ENCODE data around the gene PRDM10.
A peak's percentile ranks its signal among the peaks of the same experiment; 100 is the strongest.

Gene PRDM10, protein sequence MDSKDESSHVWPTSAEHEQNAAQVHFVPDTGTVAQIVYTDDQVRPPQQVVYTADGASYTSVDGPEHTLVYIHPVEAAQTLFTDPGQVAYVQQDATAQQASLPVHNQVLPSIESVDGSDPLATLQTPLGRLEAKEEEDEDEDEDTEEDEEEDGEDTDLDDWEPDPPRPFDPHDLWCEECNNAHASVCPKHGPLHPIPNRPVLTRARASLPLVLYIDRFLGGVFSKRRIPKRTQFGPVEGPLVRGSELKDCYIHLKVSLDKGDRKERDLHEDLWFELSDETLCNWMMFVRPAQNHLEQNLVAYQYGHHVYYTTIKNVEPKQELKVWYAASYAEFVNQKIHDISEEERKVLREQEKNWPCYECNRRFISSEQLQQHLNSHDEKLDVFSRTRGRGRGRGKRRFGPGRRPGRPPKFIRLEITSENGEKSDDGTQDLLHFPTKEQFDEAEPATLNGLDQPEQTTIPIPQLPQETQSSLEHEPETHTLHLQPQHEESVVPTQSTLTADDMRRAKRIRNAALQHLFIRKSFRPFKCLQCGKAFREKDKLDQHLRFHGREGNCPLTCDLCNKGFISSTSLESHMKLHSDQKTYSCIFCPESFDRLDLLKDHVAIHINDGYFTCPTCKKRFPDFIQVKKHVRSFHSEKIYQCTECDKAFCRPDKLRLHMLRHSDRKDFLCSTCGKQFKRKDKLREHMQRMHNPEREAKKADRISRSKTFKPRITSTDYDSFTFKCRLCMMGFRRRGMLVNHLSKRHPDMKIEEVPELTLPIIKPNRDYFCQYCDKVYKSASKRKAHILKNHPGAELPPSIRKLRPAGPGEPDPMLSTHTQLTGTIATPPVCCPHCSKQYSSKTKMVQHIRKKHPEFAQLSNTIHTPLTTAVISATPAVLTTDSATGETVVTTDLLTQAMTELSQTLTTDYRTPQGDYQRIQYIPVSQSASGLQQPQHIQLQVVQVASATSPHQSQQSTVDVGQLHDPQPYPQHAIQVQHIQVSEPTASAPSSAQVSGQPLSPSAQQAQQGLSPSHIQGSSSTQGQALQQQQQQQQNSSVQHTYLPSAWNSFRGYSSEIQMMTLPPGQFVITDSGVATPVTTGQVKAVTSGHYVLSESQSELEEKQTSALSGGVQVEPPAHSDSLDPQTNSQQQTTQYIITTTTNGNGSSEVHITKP

DNA sequence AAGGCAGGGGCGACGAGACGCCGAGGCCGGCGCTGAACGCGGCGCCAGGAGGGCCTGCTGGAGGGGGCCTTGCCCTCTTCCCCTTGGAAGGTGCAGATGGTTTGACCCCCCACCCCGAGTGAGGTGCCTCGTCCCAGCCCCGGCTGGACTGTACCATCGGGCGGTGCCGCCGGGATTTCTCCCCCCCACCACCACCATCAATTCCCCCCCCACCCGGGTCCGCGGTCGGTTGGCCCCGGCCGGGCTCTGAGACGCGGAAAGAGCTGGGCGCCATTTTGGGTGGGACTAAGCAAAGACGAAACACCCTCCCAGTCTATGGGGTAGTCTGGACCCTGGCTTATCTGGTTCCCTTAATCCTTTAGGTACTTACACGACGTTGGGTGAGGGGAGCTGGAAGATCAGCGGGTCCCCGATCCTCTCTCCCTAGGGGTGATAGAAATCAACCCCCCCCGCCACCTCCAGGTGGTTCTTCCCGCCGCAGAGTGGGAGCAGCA lies at the start of gene PRDM10:
Gene PRDM10, minus strand, starts transcription at position 484 of the 494 bp plus-strand sequence. CDS start 41,871 bp downstream, outside the sequence.
- peak; percentile 85 to 98 (median 91) for DNase-seq
- intact Hi-C loops (cut with DNase I), result loop anchor here (1.0 to 10.0 kb wide), 5 partner anchors 67 to 310 kb away; partner anchors contain the start of genes APLP2, NFRKB and ZBTB44

DNA sequence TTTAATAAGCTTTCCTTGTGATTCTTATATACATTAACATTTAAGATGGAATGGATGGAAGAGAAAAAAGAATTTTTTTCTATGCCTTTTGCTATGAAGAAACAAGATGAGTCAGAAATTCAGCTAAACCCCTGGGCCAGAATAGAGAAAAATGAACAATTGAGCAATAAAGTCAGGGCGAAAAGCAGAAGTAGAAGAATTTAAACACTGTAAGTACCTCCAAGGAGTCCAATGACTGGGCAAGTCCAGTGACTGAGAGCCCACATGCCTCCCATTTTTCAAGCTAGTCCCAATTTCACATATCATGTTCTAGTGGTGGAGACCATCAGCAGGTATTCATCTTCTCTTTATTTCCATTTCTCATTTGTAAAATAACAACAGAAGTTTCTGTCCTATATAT lies 48.4 kb upstream of the PRDM10 start:
- intact Hi-C loops (cut with DNase I), result no loop called here
- DNase-seq, result no peak

DNA sequence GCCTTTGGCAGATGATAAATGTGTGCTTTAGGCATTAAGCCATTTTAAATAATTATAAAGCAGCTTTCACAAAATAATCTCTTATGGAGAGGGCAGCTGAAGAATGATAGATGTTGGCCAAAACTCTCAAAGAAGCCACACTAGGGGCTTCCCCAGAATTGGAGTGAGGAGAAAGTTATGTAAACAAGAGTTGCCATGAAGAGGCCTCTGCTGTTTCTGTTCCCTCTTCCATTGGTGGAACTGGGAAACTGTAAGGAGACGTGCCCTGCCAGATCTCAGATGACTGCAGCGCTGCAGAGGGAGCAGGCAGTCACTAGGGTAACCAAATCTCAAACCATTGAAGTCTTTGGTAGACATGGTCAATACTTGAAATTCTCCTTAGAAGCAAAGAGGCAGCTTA lies 47.6 kb upstream of the PRDM10 start:
- DNase-seq, result no peak

DNA sequence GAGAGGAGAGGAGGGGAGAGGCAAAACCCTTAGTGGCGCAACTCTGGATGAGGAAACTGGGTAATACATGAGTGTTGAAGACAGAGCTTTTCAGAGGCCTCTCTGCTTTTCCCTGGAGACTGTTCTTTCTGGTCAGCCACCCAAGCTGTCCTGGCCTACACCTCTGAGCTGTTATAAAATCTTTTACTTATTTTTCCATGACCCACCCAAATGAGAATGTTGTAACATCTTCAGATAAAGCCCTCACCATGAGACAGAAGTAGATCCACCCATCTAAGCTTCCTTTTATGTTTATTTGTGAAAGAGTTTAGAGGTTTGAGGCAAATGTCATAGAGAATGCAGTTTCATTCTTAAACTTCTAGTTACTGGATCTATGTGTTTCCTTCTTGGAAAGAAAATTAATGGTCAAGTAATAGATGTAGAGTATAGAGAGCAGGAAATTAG lies 46.7 kb upstream of the PRDM10 start:
- no peak for DNase-seq
- intact Hi-C loops (cut with DNase I), result no loop called here

More for the DNA sequence above, 47.6 kb upstream of the PRDM10 start:
- intact Hi-C loops (cut with DNase I), result no loop called here

DNA sequence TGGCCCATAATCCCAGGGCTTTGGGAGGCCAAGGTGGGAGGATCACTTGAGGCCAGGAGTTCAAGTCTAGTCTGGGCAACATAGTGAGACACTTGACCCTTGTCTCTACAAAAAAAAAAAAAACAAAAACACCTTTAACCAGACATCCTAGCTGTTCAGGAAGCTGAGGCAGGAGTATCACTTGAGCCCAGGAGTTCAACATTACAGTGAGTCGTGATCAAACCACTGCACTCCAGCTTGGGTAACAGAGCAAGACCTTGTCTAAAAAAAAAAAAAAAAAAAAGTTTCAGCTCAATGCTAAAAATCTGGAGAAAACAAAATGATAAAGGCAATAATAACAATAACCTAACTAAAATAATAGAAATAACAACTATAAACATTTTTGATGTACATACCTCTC lies 44.5 kb upstream of the PRDM10 start:
- DNase-seq, result no peak
- intact Hi-C loops (cut with DNase I), result no loop called here

DNA sequence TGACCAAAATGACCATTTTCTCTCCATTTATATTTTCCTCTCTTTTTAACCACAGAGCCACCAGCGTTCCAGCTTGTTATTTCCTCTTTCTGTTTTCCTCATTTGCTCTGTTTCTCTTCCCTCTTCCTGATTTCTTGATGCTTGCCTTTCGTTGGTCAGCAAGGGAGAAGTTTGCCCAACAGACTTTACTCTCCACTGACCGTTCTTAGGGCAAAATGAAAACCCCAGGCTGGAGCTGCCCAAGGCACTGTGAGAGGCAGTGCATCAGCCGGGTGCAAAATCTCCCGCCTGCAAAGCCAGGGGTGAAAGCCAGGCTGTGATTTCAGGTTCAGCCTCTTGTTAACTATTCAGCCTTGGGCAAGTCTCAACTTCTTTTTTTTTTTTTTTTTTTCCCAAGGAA lies 40.9 kb upstream of the PRDM10 start:
- DNase-seq, result no peak

DNA sequence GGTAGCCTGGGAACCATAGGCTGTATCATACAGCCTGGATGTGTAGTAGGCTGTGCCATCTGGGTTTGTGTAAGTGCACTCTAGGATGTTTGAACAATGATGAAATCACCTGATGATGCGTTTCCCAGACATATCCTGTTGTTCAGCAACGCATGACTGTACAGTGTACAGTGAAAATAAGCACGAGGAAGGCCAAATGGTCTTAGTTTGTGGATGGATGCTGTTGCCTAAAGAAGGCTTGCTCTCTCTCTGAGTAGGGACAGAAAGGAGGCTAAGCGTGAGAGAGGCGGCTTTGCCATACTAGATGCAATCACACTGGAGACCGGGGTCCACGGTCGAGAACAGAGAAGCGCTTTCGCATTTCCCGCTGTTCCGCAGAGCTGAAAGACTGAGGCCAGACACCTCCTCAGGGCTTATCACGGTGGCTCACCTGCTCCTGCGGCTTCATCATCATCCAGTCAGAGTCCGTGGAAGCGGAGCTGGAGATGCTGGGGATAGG lies 39.5 kb upstream of the PRDM10 start:
- DNase-seq, result no peak
- intact Hi-C loops (cut with DNase I), result no loop called here

More for the DNA sequence above, 40.9 kb upstream of the PRDM10 start:
- intact Hi-C loops (cut with DNase I), result no loop called here

DNA sequence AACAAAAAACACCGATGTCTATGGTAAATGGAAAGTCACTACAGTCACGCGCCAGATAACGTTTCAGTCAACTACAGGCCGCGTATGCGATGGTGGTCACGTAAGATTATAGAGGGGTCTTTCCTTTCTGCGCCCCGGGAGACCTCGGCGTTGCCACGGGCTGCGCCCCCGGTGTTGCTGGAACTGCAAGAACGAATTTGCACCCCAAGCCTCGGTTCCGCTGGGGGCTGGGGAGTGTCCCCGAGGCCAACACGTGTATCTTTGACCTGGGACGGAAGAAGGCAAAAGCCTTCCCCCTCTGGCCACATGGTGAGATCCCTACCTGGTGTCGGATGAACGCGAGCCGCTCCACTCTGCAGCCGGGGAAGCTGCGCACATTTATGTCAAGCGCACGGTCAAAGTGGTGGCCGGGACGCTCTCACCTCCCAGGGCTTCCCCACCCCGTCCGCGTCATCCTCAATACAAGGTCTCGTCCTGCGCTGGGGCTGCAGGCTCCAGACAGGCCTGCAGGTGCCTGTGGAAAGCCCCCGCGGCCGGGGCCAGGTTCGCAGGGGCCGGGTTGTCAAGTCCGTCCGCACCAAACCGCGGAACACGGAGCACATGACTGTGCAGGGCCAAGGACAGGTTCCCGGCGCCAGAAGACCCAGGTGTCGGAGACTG lies 37.8 kb upstream of the PRDM10 start:
- intact Hi-C loops (cut with DNase I), result no loop called here
- DNase-seq, result peak in 1 of 10 donors; percentile 84

DNA sequence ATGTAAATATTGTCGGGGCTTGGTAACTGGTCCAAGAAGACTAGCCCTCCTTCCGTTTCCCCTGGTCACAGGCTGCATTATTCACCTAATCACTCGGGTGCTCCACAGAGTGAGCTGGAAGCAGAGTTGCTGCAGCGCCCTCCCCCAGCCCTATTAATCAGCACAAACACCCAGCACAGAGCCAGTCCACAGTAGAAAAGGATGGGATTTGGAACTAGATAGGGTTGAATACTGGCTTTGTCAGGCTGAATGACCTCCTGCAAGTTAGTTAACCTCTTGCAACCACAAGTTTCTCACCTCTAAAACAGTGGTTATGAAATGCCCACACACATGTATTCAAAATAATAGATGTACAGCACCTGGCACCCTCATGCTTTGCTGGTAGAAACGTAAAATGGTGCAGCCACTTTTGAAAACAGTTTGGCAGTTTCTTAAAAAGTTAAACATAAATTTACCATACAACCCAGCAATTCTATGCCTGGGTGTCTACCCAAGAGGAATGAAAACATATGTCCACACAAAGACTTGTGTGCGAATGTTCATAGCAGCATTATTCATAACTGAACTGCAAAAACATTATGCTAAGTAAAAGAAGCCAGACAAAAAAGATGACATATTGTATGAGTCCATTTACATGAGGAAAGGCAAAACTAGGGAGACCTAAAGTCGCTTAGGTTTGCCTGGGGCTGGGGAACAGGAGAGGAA lies 35.4 kb upstream of the PRDM10 start:
- DNase-seq, result no peak
- intact Hi-C loops (cut with DNase I), result no loop called here

DNA sequence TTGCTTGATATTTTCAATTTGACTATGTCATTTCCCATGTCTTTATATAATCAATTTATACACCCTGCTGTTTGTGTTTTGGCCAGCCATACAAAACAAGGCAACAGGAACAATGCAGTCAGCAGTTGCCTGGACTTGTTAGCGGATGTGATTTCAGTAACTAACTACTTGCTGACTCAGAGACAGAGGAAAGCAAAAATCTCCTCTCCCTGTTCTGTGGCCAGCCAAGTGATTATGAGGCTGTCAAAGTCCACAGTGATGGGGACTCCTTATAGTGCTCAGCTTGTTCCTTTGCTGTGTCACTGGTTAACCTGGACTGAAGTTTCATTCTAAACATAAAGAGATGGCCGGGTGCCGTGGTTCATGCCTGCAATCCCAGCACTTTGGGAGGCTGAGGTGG lies 34.4 kb upstream of the PRDM10 start:
- intact Hi-C loops (cut with DNase I), result no loop called here
- no peak for DNase-seq

DNA sequence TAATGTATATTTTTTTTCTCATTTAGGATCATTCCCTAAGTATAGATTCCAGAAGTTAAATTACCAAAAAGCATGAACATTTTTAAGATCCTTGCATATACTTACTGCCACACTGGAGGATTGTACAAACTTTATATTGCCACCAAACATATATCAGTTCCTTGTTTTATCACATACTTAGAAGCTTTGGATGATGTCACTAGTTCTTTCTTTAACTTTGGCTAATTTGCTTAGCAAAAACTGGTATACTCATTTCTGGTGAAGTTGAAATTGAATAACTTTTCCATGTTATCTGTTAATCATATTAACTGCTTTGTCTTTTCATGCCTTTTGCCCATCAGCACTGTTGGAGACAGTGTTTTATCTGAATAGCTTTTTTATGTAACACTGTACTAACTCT lies 31.6 kb upstream of the PRDM10 start:
- DNase-seq, result no peak
- intact Hi-C loops (cut with DNase I), result no loop called here

DNA sequence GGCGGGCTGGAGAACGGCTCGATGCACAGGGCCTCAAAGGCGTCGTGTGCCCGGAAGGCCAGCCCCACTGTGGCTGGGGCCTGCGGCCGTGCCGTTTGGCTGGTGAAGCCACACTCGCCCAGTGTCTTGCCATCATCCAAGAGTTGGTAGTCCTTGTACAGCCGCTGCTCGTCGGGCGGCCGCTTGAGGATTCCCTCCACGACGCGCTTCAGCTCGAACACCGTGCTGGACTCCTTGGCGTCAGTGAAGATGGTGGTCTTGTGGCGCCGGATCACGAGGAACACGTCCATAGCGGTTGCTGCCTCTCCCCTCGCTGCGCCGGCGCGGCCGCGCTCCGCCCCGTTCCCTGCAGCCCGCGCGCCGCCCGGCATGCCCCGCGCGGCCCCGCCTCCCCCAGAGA lies 30.3 kb upstream of the PRDM10 start:
- intact Hi-C loops (cut with DNase I), result no loop called here
- DNase-seq, result no peak

DNA sequence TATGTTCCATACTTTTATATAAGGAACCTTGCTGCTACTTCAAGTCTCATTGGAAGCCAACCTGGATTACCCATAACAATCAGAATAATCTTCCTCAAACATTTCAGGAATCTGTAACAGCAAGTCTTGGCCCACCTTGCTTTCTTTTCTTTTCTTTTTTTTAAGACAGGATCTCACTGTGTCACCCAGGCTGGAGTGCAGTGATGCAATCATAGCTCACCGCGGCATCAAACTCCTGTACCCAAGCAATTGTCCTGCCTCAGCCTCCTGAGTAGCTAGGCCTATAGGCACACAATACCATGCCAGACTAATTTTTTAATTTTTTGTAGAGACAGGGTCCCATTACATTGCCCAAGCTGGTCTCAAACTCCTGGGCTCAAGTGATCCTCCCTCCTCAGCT lies 29.3 kb upstream of the PRDM10 start:
- intact Hi-C loops (cut with DNase I), result no loop called here

DNA sequence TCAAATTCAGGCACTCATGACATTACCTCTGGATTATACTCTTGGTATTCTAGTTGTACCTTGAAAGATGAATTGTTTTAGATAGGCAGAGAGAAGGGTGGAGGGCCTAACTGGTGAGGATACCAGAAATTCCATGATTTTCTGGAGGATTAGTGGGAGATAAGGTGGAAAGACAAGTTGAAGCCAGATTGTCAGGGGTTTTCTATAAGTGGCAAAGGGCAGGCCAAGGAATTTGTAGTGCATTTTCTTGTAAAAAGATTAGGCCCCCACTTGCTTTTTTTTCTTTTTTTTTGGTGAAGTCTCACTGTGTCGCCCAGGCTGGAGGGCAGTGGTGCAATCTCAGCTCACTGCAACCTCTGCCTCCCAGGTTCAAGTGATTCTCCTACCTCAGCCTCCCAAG lies 28.4 kb upstream of the PRDM10 start:
- intact Hi-C loops (cut with DNase I), result no loop called here
- DNase-seq, result no peak

More for the DNA sequence above, 29.3 kb upstream of the PRDM10 start:
- no peak for DNase-seq

DNA sequence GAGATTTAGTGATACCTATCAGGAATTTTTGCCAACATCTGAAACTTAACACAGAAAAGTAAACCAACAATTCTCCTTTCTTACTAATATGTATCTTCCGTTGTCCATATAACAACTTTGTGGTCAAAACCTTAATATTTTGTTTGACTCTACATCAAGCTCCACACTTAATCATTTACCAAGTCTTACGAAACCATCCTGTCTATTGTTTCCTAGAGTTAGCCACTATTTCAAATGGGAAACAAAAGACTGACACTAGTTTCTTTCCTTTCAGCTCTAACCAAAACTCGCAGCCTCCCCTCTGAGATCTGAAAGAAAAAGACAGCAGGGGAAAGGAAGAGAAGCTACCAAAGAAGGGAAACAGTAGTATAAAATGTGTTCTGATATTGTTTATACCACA lies 26.5 kb upstream of the PRDM10 start:
- intact Hi-C loops (cut with DNase I), result no loop called here
- no peak for DNase-seq

DNA sequence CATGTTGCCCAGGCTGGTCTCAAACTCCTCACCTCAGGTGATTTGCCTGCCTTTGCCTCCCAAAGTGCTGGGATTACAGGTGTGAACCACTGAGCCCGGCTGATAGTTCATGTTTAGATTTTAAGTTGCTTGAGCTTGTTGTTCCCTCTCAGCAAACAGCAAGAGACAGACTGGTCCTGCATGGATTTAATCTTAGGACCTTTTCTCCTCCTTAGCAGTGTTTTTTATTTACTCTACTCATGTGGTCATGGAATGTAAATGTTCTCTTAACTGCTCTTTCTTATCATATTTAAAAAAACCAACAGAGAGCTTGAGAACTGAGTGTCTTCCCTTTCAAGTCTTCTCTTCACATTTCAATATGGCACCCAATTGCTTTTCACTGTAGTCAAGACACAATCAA lies 22.7 kb upstream of the PRDM10 start:
- no peak for DNase-seq
- intact Hi-C loops (cut with DNase I), result no loop called here

DNA sequence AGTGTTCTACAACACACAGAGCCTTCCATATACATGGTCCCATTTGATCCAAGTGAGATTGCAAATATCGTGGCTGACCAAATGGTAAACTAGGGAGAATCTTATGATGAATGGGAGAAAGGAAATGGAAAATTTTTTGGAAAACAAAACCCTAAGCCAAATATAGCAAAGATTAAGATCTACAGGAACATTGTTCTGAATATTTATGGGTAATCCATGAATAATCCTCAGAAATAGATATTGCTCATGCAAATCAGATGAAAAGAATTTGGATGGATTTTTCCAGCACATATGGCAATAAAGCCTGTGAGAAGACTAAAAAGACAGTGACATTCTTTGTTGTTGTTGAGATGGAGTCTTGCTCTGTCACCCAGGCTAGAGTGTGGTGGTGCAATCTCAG lies 21.7 kb upstream of the PRDM10 start:
- intact Hi-C loops (cut with DNase I), result no loop called here
- DNase-seq, result no peak

DNA sequence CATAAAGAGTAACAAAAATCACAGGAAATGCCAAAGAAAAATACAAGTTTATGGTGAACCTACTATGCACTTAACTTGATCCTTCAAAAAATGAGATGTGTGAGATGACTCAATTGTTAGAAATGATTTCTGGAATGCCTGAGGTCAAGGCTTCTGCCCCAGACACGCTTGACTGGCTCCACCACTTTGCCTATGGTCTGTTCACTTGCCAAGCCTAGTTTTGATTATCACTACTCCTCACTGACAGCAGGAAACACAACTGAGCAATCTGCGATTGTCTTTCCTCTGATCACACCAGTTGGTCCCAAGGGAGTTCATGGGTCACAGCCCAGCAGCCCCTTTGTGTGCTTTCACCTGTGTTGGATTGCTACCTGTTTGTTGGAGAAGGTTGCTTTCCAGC lies 20.6 kb upstream of the PRDM10 start:
- DNase-seq, result no peak
- intact Hi-C loops (cut with DNase I), result no loop called here

DNA sequence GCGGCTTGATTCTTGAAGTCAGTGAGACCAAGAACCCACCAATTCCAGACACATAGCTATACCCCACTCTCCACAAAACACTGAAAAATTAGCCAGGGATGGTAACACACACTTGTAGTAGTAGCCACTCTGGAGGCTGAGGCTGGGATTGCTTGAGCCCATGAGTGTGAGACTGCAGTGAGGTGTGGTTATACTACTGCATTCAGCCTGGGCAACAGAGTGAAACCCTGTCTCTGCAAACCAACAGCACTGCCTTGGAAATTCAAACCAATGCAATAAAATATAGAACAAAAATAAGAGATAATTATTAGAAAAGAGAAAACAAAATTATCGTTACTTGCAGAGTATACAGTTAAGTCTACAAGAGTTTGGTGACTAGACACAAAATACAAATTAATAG lies 20.2 kb upstream of the PRDM10 start:
- no peak for DNase-seq
- intact Hi-C loops (cut with DNase I), result no loop called here
